Astrocyte of the cerebellum (primary cell): ENCODE data around the gene WLS.
A peak's percentile ranks its signal among the peaks of the same experiment; 100 is the strongest.

Experiments
- DNase-seq: peaks from one replicate; pipeline ENCODE4 v3.0.0-alpha.2; 2011; ENCODE audit warnings: low read depth
- H3K4me3 ChIP-seq: 2 replicates; pipeline ENCODE4 v1.5.1; 2011; ENCODE audit warnings: mild to moderate bottlenecking, low read depth, low read length, moderate library complexity
- CTCF ChIP-seq: IDR thresholded peaks from 2 replicates; pipeline ENCODE4 v1.5.1; 2012; ENCODE audit warnings: low read length, low read depth, moderate library complexity, mild to moderate bottlenecking; ENCODE audit errors: missing control alignments
- in situ Hi-C: cut with HindIII; loops from 2 replicates; pipeline ENCODE4 v1.10.0; 2017; ENCODE audit warnings: low sequenced_read_pairs

Gene WLS

GRCh38 chr1:68221001-68221979, 11.0 kb downstream of the WLS start:
- no peak overlapping the region for H3K4me3 ChIP-seq
- no peak for DNase-seq
- in situ Hi-C loops: loop anchor here (5.0 kb wide), 1 partner anchor 81 kb away; no protein-coding TSS in a partner anchor
- TF ChIP-seq CTCF: no peak

- TF ChIP-seq CTCF: no peak
- no peak for DNase-seq
- in situ Hi-C loops: loop anchor here (5.0 kb wide), 1 partner anchor 82 kb away; no protein-coding TSS in a partner anchor
- H3K4me3 ChIP-seq: no peak overlapping the region
Observed at GRCh38 chr1:68220420-68220819, 11.9 kb downstream of the WLS start.

- no peak overlapping the region for H3K4me3 ChIP-seq
- no peak for TF ChIP-seq CTCF
- in situ Hi-C loops: no loop called here
- no peak for DNase-seq
Observed at GRCh38 chr1:68218490-68218889, 13.8 kb downstream of the WLS start.

- no peak for TF ChIP-seq CTCF
- in situ Hi-C loops: no loop called here
- DNase-seq: no peak
- no peak overlapping the region for H3K4me3 ChIP-seq
Observed at GRCh38 chr1:68217618-68218017, 14.7 kb downstream of the WLS start.

GRCh38 chr1:68217060-68217554, 15.2 kb downstream of the WLS start:
- DNase-seq: peak; percentile 79
- in situ Hi-C loops: no loop called here
- no peak overlapping the region for H3K4me3 ChIP-seq
- TF ChIP-seq CTCF: no peak

GRCh38 chr1:68216089-68216772, 16.1 kb downstream of the WLS start:
- no peak overlapping the region for H3K4me3 ChIP-seq
- in situ Hi-C loops: no loop called here
- TF ChIP-seq CTCF: no peak
- DNase-seq: no peak
